Colonic mucosa (tissue), 4 donors: Measurements from ENCODE around the gene KCNC3. TPM values are rescaled to one million over a fixed set of nuclear protein-coding genes. Genes with fewer than 3 reads are reported as not detected.

Experiments
- DNase-seq: peaks from one replicate; pipeline ENCODE4 v3.0.0-alpha.2; 2020
- H3K27ac ChIP-seq: fragments of 200-600 bp; one replicate; pipeline ENCODE4 v1.8.0; 2021
- H3K27me3 ChIP-seq: fragments of 200-600 bp; one replicate; pipeline ENCODE4 v1.8.0; 2021
- H3K36me3 ChIP-seq: fragments of 200-600 bp; one replicate; pipeline ENCODE4 v1.8.0; 2021
- H3K4me1 ChIP-seq: fragments of 200-600 bp; one replicate; pipeline ENCODE4 v1.8.0; 2021; ENCODE audit warnings: mild to moderate bottlenecking
- H3K4me3 ChIP-seq: fragments of 200-600 bp; one replicate; pipeline ENCODE4 v1.8.0; 2021
- H3K9ac ChIP-seq, 2 donors: one replicate each; pipeline ENCODE4 v1.7.0; 2013; ENCODE audit warnings: control low read depth in 2 of 2, low read depth in 2 of 2, low read length in 2 of 2
- H3K9me3 ChIP-seq: fragments of 200-600 bp; one replicate; pipeline ENCODE4 v1.8.0; 2021
- CTCF ChIP-seq: fragments of 200-600 bp; IDR thresholded peaks from one replicate; pipeline ENCODE4 v1.8.0; 2022; ENCODE audit warnings: antibody characterized with exemption, mild to moderate bottlenecking
- intact Hi-C: fragments of 100-400 bp; cut with DNase I; formaldehyde crosslinking; loops from one replicate; pipeline ENCODE4 v1.14.1; 2022
- total RNA-seq, 2 donors: library from RNA; stranded (reverse); fragmentation: NEBNext Ultra II Directional in 1 of 2; extraction: Animal tissue kit (Norgen Biotek cat#: 25700) in 1 of 2; gene quantifications; one replicate each; pipeline ENCODE4 v1.2.1, GENCODE V29; 2021
- donor health status: healthy.
- donor health status: DM: no; HTN: no; CAD: no.
- donor health status: DM: no; HTN: no; CAD: no.

The KCNC3 gene
- total RNA-seq, 2 donors from 2014 or later: 0.61 to 1.0 TPM

- Histone ChIP-seq H3K36me3 (no peaks in the 10 kb centered on the region), H3K9ac (no peak overlapping the region), H3K4me1 (no peaks in the 10 kb centered on the region), H3K27ac (no peak overlapping the region), H3K27me3 (peaks cover 11% of the 10 kb centered on the region), H3K4me3 (no peak overlapping the region), H3K9me3 (no peaks in the 10 kb centered on the region)
- no peak for TF ChIP-seq CTCF
- intact Hi-C loops: no loop called here
- DNase-seq: no peak
These were observed 16.0 kb downstream of the KCNC3 start for GRCh38 chr19:50312967-50313811.

- no peak overlapping the region for H3K27ac ChIP-seq
- H3K9ac ChIP-seq: no peak overlapping the region
- no peaks in the 10 kb centered on the region for H3K9me3 ChIP-seq
- intact Hi-C loops: no loop called here
- H3K4me1 ChIP-seq: no peaks in the 10 kb centered on the region
- H3K27me3 ChIP-seq: peaks cover 11% of the 10 kb centered on the region
- peaks cover 3% of the 10 kb centered on the region for H3K36me3 ChIP-seq
- no peak overlapping the region for H3K4me3 ChIP-seq
- no peak for TF ChIP-seq CTCF
- DNase-seq: no peak
These were observed 17.2 kb downstream of the KCNC3 start for GRCh38 chr19:50311723-50312635.

- Histone ChIP-seq H3K4me3 (no peak overlapping the region), H3K27ac (no peak overlapping the region), H3K9ac (no peak overlapping the region), H3K36me3 (peaks cover 3% of the 10 kb centered on the region), H3K27me3 (peaks cover 11% of the 10 kb centered on the region), H3K4me1 (no peaks in the 10 kb centered on the region), H3K9me3 (no peaks in the 10 kb centered on the region)
- no peak for DNase-seq
- no peak for TF ChIP-seq CTCF
- intact Hi-C loops: no loop called here
These were observed 18.3 kb downstream of the KCNC3 start for GRCh38 chr19:50310759-50311465.

GRCh38 chr19:50309396-50310125 is 19.6 kb downstream of the KCNC3 start:
- intact Hi-C loops: no loop called here
- H3K4me1 ChIP-seq: no peaks in the 10 kb centered on the region
- H3K36me3 ChIP-seq: peaks cover 3% of the 10 kb centered on the region
- no peak for DNase-seq
- no peak overlapping the region for H3K27ac ChIP-seq
- no peak overlapping the region for H3K9ac ChIP-seq
- no peak overlapping the region for H3K4me3 ChIP-seq
- no peaks in the 10 kb centered on the region for H3K9me3 ChIP-seq
- no peak for TF ChIP-seq CTCF
- H3K27me3 ChIP-seq: peaks cover 11% of the 10 kb centered on the region
